ENCODE measurements around the gene NFATC2.
"Not testable (repeated sequence)": the region's sequence is repeated elsewhere in the genome, so short reads cannot be mapped to it uniquely, and the experiment has no call there.

The NFATC2 gene

DNA sequence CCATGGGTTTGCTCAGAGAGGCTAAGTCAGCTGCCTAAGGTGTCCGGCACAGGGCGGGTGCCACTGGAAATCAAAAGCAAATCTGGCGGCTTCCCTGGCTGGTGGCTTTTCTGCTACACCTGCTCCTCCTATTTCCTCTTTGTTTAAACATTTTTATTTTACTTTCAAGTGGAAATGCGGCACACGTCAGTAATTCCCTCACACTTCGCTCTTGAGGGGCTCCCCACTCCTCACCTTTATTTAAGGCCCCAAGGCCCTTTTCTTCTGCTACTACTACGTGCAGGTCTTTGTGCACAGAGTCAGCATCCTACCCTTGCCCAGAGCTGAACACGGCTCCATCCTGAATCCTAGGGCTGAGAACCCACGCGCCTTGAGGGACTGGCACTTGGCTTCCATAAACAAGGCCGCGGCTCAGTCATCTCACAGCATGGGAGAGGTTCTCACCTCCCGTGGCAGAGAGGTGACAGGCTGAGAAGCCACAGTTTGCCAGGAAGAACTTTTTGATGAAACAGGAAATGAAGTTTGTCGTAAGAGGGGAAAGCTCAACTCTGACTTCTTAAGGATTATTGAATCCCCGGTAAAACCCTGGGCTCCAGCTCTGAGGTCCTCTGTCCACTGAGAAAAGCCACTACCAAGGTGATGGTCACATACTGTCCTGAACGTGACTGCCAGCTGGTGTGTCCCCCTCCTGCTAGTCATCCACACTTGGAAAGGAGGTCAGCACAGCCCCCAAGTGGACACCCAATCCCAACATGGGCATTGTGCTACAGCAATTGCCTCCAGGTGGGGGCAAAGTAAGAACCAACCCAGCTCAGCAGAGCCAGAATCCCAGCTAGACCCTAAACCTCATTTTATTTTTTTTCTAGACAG is 48.0 kb downstream of the NFATC2 start:
- DNase-seq, result no peak

- no peak for DNase-seq
Observed at GRCh38 chr20:51493346-51493791, 49.1 kb downstream of the NFATC2 start.

DNA sequence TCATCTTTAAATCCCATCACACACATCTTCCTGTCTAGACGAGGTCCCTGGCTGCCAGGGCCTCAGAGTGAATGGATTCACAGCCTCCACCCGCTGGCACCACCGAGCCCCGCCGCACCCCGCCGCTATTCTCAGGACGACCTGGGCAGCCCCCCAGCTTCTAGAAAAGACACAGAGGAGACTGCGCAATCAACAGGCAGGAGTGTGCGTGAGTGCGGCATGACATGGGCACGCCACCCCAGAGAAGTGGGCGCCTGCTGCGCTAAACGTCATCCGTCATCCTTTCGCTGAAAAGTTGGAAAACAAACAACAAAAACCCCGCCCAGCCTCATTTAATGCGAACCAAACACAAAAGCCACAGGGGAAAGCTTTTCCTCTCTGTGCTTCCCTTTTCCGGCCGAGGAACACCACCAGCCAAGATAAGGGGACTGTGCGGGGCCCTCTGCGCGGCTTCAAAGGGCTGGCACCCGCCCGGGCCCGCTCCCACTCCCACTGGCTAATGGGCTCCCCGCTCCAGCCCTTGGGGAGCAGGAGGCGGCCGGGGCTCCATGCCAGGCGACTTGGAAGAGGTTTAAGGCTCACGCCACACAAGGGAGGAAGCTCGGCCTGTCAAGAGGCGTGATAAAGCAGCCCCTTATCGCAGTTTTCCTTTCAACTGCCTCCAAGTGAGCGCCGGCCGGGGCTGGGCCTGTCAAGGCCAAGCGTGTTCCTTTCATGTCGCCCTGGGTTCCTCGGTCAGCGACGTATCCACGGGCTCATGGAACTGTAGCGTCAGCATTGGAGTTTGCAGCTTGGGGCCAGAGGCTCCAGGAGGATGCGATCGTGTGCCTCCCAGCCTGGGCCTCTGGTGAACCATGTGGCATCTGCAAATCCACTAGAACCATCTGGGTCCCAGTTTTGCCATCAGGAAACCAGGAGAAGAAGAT is 50.1 kb downstream of the NFATC2 start:
- DNase-seq, result peak in 4 of 14 donors; percentile 24 to 34 (median 33)

DNA sequence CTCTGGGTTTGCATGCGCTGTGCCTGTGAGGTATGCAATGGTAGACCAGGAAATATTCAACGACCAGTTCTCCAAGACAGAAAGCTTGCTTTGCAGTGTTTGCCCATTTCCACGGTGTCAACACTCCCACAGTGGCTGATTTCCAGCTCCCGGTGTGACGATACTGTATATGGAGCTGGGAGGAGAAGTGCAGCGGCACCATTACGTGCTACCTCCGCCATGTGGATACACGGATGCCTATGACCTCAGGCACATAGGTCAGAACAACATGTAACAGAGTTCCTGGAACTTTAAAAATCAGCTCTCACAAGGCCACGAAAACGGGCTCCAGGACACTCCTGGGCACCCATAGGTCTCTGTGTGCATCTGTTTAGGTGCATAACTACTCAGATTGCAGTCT is 51.1 kb downstream of the NFATC2 start:
- DNase-seq, result no peak

GRCh38 chr20:51490635-51491034 is 51.9 kb downstream of the NFATC2 start:
- no peak for DNase-seq

DNA sequence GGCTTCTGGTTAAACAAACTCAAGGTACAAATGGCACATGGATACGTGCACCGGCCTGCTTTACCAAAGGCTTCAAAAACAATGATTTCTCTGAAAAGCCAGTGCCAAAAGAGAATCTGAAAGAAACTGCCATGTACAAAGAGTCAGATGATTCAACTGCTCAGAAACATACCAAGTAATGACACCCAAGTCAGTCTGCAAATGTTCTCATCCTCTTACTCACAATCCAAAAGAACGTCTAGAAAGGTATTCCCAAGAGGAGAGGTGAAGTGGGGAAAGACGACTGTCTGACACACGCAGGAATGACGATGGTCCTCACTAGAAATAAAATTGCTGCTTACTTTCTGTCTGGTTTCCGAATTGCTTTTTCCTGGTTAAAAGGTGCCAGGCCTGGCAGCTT is 52.9 kb downstream of the NFATC2 start:
- DNase-seq, result no peak

DNA sequence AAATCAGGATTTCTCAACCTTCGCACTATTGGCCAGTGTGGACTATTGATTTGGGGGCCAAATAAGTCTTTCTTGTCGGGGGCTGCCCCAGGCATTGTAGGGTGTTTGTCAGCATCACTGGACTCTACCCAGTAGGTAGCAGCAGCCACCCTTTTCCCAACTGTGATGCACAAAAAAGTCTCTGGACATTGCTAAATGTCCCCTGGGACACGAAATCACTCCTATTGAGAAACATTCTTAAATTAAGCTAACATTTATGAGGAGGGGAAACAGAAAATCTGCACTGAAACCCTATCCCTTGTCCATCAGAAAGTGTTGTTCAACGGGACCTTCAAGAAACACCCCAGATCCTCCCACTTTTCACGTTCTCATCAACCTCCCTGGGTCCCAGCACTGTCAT is 54.2 kb downstream of the NFATC2 start:
- DNase-seq, result no peak

- DNase-seq, result no peak
Observed at GRCh38 chr20:51487565-51488268, 54.8 kb downstream of the NFATC2 start.

- no peak for DNase-seq
Observed at GRCh38 chr20:51487076-51487475, 55.4 kb downstream of the NFATC2 start.

DNA sequence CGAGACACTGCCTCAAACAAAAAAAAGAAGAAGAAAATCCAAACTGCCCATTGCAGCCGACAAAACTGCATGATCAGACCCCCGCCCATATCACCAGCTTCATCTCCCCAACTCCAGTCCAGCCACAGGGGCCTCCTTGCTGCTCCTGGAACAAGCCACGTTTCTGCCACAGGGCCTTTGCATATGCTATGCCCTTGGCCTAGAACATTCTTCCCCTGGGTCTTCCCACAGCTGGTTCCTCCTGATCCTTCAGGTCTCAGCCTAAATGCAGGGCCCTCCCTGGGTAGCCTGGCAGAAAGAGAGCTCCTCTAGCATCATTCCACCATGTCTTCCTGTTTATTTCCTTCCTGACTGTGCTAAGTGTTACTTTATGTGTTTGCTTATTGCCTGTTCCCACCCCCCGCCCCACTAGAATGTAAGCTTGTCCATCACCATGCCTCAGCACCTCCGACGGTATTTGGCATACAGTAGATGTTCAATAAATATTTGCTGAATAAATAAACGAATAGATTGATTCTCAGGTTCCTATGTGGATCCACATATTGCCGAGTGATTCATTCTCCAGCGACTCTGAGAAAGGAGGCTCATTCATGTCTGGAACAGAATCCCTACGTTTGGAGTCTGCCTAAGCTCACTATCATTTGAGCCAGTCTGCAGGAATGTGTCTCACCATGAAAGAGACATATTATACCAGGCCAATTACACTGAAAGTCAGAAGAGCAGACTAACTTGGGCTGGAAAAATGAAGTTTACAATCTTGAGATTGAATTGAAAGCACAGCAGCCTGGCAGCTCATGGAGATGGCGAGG is 56.1 kb downstream of the NFATC2 start:
- DNase-seq, result no peak

DNA sequence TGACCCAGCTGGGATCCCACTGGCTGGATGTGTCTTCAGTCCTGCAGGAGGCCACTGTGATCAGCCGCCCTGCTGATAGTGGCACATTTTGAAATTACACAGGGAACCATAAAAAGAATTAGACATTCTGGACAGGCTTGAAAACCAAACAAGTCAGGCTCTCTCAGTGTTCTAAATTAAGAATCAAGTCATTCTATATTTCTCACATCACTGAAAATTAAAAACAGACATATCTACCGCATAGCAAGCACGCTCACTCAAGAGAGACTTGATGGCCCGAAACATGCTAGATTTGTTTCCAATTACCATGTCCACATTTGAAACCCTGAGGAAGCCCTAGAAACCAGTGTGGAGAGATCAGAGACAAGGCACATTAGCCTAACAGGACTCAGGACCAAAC is 57.7 kb downstream of the NFATC2 start:
- no peak for DNase-seq

DNA sequence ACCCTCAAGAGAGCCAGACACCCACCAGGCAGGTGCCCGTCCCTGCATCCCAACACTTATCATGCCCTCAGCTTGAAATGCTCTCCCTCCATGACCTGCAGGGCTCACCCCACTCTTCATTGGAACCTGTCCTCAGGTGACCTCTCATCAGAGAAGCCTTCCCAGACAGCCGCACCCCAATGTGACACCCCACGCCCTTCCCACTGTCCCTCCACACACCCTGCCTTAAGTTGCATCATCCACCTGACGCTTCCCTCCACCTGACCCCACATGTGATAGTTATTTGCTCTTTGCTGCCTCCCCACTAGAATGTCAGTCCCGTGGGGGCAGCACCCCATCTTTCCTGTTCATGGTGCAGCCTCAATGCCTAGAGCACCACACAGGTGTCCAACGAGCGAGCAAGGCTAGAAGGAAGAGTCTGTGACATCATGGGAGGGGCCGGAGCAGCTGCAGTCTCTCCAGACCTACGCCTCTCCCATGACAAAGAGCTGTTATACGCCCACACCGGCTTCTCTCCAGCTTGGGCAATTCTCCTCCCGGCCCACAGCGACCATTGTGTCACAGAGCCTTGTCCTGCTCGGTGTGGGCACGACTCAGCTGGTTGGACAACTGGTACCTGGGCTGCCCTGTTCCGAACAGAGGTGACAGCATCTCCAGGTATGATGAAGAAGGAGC is 58.2 kb downstream of the NFATC2 start:
- no peak for DNase-seq

- DNase-seq, result no peak
Observed at GRCh38 chr20:51482836-51483473, 59.6 kb downstream of the NFATC2 start.

- no peak for DNase-seq
Observed at GRCh38 chr20:51481341-51481914, 61.1 kb downstream of the NFATC2 start.

- no peak for DNase-seq
Observed at GRCh38 chr20:51480507-51481270, 61.8 kb downstream of the NFATC2 start.

- not testable (repeated sequence) for DNase-seq
Observed at GRCh38 chr20:51476106-51476505, 66.4 kb downstream of the NFATC2 start.

DNA sequence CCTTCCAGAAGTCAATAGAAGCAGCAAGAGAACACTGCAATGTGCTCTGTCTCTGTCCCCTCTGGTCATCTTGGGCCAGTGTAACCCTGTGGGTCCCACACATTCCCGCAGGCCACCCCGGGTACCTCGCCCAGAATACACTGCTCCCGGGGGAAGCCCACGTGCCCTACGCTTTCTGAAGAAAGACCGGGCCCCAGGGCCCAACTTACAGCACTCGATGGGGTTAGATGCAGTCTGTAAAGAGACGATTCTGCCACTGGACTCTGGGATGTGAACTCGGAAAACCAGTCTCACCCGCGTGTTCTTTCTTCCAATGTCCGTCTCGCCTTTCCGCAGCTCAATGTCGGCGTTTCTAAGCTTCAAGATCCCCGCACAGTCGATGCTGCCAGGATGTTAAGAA is 68.7 kb downstream of the NFATC2 start:
- DNase-seq, result no peak

GRCh38 chr20:51473256-51473655 is 69.3 kb downstream of the NFATC2 start:
- DNase-seq, result no peak

DNA sequence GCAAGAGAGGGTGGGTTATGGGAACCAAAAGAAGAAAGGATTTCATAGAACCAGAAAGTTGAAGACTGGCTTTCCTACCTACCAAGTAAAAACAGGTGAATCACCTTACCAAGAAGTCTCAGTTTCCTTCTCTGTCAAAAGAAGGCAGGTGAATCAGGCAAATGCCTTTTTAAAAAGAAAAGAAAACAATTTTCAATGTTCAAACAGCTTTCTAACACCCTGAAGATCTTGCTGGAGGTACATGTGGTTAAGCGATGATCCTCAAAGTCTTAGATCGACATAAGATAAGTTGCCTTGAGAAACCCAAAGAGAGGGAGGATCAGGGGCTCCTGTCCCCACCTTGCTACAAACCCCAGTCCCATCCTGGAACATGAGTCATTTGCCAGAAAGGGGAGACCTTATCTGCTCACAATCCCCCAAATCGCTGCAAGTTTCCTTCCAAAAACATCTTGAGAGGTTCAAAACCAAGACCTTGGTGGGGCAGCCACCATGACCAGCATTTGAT is 71.6 kb downstream of the NFATC2 start:
- no peak for DNase-seq

DNA sequence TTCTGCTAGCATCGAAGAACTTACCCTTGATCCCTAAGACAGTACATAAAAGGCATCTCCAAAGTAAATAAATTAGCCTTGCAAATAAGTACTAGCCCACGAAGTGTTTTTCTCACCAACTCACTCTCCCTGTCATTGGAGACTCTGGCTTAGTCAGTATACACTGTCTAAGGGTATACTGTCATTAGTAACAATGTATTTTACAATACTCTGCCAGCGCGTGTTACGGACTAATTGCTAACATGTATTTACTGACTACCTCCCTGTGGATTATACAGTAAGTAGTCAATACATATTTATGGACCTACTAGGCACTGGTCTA is 72.1 kb downstream of the NFATC2 start:
- DNase-seq, result no peak
